NCI-H774 (cell line): ENCODE data around the gene KCNK18.
"Not testable (repeated sequence)": the region's sequence is repeated elsewhere in the genome, so short reads cannot be mapped to it uniquely, and the experiment has no call there.

Experiments
- DNase-seq: peaks from one replicate; lab custom pipeline; 2025; lab: John Stamatoyannopoulos, UW

The KCNK18 gene

DNA sequence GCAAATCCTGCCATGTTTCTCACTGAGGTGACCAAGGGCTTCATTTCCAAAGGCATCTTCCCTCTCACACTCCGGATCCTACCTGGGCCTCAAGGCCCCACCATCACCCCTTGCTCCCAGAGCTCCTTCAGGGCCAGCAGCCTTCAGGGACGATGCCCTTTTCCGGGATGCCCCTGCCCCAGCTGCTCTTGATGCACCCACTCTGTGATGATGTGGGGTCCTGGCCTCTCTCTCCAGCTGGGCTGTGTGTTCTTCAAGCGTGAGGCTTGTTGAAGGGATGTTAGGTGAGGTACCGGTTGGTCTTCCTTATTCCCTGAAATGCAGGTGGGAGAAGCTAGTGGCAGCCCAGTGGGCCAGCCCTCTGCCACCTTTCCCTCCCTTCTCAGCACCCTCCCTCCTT lies 25.3 kb downstream of the KCNK18 start:
- no peak for DNase-seq

DNA sequence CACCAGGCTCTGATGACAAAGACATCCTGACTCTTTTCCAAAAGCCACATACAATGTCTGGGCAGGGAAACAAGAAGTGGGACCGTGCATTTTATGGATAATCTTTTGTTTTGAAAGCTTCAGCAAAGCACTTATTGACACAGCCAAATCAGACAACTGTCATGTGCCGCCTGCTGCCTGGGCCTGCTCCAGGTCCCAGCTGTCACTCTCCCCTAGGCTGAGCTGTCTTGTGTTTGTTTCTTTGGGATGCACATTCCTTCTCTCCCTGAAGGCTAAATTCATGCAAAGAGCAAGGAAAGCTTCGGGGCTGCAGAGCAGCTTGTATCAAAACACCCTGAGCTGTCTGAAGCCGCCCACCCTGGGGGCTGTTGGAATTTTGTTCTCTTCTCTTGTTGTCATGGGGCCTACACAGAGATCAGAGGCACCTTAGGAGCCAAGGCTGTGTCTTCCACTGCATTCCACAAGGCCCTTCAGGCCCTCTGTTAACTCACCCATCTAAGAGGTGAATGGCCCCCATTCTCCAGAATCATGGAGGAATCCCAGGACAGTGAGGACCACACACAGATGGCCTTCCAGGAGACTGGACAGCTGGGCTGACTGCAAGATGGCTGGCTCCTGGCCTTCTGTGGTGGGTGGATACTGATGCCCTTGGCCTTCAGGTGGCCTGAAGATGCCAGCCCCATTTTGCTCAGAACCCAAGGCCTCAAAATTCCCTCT lies 25.8 kb downstream of the KCNK18 start:
- no peak for DNase-seq

DNA sequence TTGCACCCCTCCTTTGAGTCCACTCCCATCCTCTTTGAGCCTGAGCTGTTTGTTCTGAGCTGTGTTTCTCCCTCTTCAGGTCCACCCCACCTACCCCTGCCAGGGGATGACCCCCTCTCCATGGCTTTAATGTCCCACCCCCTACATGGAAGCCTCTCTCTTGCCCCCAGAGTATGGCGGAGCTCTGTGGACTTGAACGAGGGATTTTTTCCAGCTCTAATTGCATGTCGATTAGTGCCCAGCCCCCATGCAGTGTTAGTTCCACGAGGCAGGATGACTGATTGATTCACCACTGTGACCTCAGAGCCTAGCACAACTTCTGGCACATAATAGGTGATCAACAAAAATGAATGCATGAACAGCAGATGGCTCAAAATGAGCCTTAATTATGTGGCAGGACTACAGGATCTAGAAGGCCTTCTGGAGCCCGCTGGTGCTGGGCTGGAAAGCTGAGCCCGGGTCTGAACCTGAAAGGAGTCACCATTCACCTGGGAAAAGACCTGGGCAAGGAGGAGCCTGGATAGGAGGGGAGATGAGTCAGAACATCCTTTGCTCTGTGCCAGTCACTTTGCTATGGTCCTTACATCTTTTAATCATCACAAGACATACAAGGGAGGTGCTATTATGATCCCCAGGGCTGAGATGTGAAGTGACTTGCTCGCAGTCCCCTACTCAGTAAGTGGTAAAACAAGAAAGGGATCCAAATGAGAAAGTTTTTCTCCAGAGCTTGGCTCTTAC lies 26.6 kb downstream of the KCNK18 start:
- DNase-seq, result no peak

DNA sequence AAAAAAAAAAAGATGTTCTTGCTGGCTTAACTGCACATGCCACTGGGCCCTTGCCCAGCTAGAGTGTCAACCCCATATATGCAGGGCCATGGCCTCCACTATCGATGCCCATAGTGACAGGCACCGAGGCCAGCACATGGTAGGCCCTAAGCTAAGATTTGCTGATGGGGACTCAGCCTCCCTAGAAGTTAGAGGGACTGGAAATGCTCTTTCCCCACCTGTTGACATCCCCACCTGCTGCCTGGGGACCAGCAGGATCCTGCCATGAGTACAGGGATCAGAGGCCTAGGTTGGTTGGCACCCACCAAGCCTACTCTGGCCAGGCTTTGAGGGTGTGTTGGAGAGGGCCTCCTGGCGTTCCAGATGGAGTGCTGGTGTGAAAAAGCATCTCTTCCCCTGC lies 27.6 kb downstream of the KCNK18 start:
- no peak for DNase-seq

DNA sequence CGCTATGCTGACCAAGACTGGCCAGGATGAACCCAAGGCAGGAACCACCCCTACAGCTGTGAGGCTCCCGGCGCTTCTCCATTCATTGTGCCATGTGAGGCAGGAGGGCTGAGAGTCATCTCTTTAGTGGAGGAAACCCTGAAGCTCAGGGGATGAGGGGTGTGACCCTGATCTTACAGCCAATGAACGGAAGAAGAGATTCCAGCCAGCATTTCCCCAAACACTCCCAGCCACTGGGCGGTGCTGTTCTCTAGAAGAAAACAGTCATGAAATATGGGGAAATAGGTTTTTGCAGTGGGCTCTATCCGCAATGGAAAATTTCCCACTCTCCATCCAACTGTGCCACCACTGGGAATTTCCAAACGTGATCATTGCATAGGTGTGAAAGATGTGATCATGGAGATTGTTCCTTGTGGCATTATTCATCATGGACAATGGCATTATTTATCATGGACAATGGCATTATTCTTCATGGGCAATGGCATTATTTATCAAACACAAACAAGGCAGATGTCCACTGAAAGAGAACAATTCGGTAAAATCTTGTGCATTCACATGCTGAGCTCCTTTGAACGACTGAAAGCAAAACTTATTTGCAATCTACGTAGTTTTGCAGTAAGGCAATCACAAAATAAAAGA lies 29.6 kb downstream of the KCNK18 start:
- DNase-seq, result no peak

DNA sequence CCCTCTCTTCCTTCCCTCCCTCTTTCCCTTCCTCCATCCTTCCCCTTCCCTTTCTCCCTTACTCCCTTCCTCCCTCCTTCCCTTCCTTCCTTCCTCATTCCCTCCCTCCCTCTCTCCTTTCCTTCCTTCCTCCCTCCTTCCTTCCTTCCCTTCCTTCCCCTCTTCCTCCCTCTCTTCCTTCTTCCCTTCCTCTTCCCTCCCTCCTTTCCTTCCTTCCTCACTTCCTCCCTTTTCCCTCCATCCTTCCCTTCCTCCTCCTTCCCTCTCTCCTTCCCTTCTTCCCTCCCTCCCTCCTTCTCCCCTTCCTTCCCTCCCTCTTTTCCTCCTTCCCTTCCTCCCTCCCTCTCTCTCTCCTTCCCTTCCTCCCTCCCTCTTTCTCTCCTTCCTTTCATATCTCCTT lies 30.9 kb downstream of the KCNK18 start:
- DNase-seq, result no peak

DNA sequence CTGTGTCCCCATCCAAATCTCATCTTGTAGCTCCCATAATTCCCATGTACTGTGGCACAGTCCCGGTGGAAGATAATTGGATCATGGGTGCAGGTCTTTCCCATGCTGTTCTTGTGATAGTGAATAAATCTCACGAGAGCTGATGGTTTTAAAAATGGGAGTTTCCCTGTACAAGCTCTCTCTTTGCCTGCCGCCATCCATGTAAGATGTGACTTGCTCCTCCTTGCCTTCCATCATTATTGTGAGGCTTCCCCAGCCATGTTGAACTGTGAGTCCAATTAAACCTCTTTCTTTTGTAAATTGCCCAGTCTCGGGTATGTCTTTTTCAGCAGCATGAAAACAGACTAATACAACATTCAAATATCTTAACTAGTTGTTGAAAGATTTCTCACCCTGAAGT lies 32.8 kb downstream of the KCNK18 start:
- not testable (repeated sequence) for DNase-seq

DNA sequence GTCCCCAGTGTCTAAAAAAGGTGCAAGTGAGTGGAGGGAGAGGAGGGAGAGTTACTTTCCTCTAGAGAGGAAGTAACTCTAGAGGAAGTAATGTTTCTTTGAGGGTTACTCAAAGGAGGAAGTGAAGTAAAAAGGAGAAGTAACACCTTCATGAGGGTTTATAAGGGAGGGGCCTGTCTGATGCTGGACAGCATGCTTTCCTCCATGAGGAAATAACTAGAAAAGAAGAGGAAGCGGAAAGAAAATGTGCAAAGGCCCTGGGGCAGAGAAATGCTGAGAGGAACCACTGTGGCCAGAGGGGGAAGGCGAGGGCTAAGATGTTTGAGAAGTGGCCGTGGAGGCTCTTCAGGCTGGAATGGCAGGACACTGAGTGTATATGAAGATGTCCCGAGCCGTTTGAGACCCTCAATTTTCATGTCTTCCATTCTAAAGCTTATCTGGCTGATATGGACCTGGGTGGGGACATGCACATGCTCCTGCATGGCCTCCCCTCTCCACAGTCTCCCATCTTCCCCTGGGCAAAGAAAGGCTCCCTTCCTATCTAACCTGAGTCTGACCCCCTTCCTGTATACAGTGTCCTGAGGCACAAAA lies 40.2 kb downstream of the KCNK18 start:
- DNase-seq, result no peak

DNA sequence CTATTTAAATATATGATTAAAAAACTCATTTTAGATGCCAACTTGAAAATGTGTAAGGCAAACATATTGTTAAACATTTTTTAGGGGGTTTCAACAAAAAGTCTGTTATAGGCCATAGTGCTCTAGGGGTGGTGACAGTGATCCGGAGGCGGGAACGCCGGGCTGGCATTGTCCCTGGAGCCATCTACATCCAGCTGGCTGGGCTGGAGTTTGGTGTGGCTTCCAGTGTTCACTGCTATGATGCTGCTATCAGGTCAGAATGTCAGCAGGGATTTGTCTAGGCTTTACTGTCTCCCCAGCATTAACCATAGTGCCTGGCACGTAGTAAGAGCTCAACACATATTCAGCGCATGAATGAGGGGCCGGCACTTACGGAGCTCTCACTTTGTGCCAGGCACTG lies 41.8 kb downstream of the KCNK18 start:
- no peak for DNase-seq

DNA sequence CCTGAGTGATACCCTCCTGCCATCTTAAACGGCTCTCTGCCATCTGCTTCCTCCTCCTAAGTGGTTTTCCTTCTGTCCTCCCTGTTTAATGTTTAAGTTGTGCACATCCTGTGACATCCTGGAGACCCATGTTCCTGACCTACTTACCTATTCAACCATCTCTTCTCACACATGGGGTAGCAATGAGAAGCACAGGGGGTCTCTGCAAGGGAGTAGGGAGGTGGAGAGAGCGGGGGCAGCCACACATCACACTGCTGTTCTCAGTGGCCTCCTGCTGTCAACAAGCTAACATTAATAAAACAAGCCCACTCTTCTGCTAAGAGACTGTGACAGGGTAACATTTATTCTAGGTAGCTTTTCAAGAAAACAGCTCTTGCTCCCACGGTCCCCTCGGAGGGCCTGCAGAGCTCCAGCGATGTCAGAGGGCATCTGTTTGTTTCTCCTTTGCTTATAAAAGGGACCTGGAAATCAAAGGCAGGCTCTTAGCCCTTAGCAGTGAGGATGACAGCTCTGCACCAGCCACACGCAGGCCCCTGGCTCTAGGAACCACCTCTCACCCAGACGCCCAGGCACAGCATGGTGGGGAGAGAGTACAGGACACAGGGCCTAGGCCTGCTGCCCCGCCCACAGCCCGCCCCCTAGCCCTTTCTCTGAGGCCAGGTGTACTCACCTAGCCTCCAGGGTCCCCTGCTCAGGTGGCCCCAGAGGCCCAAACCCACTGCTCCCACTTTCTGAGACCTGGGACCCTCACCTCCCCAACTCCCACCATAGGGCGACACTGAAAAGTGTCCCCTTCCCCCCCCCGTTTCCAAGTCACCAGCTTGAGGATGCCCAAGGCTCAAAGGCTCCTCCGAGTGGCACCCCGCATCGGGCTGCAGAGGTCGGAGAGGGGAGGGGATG lies 42.7 kb downstream of the KCNK18 start:
- DNase-seq, result no peak

DNA sequence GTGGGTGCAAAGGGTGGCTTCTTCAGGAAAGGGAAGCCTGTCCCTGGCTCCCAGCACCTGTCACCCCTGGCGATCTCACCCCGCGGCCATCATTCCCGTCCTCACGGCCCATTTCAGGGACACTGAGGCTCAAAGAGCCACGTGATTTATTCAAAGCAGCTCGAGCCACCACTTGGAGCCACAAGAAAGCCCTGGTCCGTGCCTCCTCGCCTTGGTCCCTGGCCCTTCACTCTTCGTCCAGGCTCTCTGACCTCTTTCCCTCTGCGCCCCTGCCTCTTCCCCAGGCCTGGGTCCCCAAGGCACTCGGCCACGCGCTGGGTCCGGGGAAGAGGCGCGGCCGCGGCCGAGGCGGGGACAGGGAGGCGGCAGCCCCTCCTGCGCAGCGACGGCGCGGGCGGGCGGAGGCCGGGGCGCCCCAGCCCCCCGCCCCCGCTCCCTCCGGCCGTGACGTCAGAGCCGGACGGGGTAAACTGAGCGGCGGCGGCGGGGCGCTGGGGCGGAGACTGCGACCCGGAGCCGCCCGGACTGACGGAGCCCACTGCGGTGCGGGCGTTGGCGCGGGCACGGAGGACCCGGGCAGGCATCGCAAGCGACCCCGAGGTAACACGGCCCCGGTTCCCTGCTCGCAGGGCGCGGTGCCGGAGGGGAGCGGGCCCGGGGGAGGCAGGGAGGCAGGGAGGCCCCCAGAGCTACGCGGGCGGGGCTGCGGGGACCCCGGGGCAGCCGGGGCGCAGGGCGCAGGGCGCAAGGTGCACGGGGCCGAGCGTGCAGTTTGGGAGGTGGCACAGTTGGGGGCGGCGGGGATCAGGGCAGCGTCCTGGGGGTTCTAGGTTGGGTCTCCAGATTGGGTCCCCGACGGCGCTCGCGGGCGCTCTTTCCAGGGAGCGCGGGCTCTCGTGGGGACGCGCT lies 43.6 kb downstream of the KCNK18 start, which contains the start of gene SLC18A2:
Gene SLC18A2, plus strand, starts transcription at position 494 of the 909 bp plus-strand sequence. CDS start 580 bp downstream, outside the sequence.
- DNase-seq, result no peak

DNA sequence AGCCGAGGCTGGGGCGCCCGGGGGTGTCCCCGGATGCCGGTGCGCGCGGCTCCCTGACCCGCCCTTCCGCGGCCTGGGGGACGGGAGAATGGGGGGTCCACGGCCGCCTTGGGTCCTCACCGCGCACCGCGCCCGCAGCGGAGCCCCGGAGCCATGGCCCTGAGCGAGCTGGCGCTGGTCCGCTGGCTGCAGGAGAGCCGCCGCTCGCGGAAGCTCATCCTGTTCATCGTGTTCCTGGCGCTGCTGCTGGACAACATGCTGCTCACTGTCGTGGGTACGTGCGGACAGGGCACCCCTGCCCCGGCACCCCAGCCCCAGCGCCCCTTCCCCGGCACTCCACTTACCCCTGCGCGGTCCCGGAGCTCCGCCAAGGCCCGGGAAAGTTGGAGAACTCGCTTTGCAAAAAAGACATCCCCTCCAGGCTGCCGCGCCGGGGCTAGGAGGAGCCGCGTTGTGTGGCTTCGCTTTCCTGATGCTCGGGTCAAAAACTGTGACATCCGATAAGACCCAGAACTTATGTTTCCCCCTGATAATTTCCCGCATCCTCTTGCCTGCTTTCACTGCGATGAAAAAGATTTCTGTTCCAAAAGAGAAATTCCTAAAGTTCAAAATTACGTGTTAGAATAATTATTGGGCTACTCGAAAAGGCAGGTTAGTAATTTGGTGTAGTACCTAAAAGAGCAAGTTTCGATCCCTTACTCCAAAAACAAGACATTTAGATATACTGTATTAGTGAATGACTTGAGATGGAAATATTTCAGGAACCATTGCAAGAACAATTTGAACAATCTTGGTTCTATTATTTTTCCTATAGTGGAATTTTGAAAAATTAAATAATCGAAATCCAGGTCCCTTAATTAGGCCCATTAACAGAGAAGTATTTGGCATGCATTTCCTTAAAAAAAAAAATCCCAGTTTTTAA lies 44.5 kb downstream of the KCNK18 start:
- no peak for DNase-seq

DNA sequence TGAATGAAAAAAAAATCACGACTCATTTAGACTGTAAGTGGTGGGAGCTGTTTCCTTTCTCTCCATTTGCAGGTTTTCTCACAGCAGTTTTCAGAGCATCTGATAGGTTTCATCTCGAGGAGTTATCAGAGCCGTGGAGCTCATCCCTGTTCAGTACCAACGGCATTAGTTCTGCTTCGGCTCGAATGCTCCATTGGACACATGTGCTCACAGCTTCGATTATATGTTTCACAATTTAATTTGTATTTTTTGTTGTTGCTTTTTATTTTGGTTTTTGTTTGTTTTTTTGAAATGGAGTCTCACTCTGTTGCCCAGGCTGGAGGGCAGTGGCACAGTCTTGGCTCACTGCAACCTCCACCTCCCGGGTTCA lies 45.2 kb downstream of the KCNK18 start:
- no peak for DNase-seq

DNA sequence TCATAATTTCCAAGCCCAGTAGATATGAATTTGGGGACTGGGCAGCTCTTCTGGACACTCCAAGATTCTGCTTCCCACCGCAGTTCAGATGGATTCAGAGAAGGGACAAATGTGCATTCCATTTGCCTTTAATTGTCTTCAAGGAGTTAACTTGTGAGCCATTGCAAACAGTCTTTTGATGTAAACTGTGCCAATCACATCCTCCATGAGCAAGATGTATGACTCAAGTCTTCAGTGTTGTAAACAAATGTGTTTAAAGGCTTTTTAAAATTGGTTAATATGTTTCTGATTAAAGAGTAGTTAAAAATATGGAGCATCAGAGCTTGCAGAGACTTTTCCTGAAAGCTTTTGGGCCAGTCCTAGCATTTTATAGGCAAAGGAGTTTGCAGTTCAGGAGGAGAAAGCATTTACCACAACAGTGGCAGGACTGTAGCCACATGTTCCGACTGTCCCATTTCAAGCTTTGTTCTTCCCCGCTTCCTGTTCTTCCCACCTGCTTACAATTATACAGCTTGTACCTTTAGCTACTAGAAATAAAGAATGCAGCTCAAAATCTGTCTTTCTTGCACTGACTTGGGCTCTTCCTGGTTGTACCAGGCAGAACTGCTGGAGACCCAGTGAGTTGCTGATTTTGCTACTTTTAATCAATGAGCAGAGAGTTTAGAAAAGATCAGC lies 49.8 kb downstream of the KCNK18 start:
- DNase-seq, result no peak

DNA sequence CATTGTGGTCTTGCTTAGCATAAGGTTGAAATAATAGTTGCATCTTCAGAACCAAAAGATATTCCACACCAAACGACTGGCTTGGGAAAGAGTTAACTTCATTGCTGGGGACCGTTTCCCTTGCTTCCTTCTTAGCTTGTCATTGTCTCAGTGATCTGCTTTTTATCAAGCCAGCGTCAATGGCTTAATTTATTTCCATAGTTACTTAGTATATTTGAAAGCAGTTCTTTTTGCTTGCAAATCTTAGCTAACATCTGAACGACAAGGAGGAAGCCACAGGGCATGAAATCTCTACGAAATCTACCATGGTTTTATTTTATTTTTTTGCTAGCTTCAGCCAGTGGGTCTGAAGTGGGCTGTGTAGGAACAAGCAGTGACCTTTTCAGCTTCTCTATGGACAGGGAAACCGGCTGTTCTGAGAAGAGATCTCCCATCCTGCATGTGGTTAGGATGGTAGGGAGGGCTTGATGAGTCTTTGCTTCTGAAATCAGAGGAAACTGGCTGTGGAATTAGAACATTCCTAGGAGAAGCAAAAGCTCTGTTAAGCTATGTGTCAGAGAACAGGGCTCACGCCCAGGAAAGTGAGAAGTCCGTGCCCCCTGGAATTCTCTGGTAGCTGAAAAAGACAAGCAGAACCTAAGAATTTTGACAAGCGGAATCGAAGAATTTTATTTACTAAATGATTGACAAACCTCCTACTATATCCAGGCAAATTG lies 51.6 kb downstream of the KCNK18 start:
- no peak for DNase-seq

DNA sequence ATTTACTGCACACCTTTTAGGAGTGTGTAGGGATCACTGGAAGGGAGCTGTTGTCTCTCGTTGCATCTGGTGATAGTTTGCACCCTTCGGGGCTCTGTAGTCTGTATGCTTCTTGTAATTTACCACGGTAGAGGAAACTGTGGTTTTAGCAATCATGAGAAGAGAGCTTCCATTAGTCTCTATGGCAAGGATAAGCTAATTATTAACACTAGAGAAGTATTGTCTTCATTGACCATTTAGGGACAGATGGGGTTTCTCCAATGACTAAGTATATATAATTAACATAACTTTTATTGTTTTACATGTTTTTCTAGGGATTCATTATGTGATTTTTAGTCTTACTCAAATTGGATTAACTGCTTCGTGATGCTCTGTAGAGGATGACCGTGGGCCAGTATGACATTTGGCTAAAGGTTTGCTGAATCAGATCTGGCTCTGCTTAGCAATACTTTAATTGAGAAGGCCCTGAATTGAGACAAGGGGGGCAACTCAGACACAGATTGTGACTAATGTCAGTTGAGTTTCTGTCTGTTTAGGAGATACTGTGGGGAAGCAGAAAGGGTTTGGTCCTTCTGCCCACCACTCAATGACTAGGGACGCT lies 52.3 kb downstream of the KCNK18 start:
- DNase-seq, result no peak

DNA sequence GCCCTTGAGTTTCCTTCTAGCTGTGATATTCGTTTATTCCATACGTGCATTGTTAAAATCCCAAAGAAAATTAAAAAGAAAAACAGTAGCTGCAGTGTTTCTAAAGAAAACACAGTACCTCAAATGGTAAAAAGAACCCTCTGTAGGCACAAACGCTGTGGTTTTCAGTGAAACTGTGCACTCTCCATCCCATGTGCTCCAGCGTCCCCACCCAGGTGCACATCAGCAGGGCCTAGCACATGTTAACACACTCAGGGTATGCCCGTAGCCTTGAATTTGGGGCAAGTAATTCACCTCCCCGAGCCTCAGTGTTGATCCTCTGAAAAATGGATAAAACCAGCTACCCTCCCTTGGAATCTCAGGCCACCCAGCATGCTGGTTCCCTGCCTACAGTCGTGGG lies 53.1 kb downstream of the KCNK18 start:
- DNase-seq, result no peak

DNA sequence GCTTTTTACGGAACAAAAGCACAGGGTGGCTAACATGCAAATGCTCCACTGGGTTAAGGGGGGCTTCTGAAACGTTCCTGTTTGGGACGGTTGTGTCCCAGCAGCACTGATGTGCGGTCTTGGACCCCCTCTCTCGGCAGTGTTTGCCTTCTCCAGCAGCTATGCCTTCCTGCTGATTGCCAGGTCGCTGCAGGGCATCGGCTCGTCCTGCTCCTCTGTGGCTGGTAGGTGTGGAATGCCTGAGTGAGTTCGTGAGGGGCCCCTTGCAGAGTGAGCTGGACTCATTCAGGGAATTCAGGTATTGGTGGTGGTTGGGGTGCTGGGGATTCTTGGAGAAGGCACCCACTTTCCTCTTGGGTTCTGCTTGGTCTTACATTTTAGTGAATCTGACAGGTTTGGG lies 56.6 kb downstream of the KCNK18 start:
- DNase-seq, result no peak
